GM18499 (cell line): ENCODE data around the gene GLYATL3.

Experiments used
- ATAC-seq: cut with Tn5 transposase; IDR thresholded peaks from one replicate; pipeline ENCODE4 v1.9.1; 2021; ENCODE audit warnings: moderate number of reproducible peaks; ENCODE audit not compliant: insufficient read depth, unreplicated experiment

The GLYATL3 gene

GRCh38 chr6:49513153-49513989 lies 13.6 kb downstream of the GLYATL3 start:
- ATAC-seq, result no peak

GRCh38 chr6:49514571-49515484 lies 15.1 kb downstream of the GLYATL3 start:
- no peak for ATAC-seq

GRCh38 chr6:49515485-49516146 lies 15.9 kb downstream of the GLYATL3 start:
- ATAC-seq, result no peak

GRCh38 chr6:49516147-49516505 lies 16.4 kb downstream of the GLYATL3 start:
- ATAC-seq, result no peak

- no peak for ATAC-seq
These were observed 18.2 kb downstream of the GLYATL3 start for GRCh38 chr6:49517919-49518318.

GRCh38 chr6:49519660-49520059 lies 19.9 kb downstream of the GLYATL3 start:
- peak; percentile 84 for ATAC-seq

GRCh38 chr6:49522710-49523593 lies 23.2 kb downstream of the GLYATL3 start:
- no peak for ATAC-seq

GRCh38 chr6:49523901-49524300 lies 24.2 kb downstream of the GLYATL3 start:
- no peak for ATAC-seq

GRCh38 chr6:49524541-49524940 lies 24.8 kb downstream of the GLYATL3 start:
- ATAC-seq, result no peak

GRCh38 chr6:49526598-49526997 lies 26.9 kb downstream of the GLYATL3 start:
- no peak for ATAC-seq

GRCh38 chr6:49527320-49527719 lies 27.6 kb downstream of the GLYATL3 start:
- ATAC-seq, result no peak

- no peak for ATAC-seq
These were observed 28.8 kb downstream of the GLYATL3 start for GRCh38 chr6:49528571-49528970.

GRCh38 chr6:49530141-49530776 lies 30.5 kb downstream of the GLYATL3 start:
- no peak for ATAC-seq

- peak; percentile 94 for ATAC-seq
These were observed 32.2 kb downstream of the GLYATL3 start for GRCh38 chr6:49531774-49532569.

GRCh38 chr6:49535795-49536194 lies 36.1 kb downstream of the GLYATL3 start:
- ATAC-seq, result no peak

- no peak for ATAC-seq
These were observed 39.4 kb downstream of the GLYATL3 start for GRCh38 chr6:49539102-49539501.

GRCh38 chr6:49540614-49541013 lies 40.9 kb downstream of the GLYATL3 start:
- ATAC-seq, result no peak

- ATAC-seq, result no peak
These were observed 41.5 kb downstream of the GLYATL3 start for GRCh38 chr6:49541210-49541724.
